GM23338 (cell line): ENCODE results near the gene VBP1. TPM values are rescaled to one million over a fixed set of nuclear protein-coding genes. Genes with fewer than 3 reads are reported as not detected.

Experiments used
- ATAC-seq: fragments of 200-7000 bp; cut with Tn5 transposase; 3 replicates; pipeline ENCODE4 v1.9.1; 2020
- DNase-seq: peaks from one replicate; pipeline ENCODE4 v3.0.0-alpha.2; 2015; ENCODE audit warnings: low spot score
- H2AFZ ChIP-seq: fragments of 200-600 bp; sonication (generic); 2 replicates; pipeline ENCODE4 v1.8.0; 2016; ENCODE audit warnings: antibody characterized with exemption, mild to moderate bottlenecking, moderate library complexity
- H3F3A ChIP-seq: fragments of 200-600 bp; sonication (generic); replicated peaks from 2 replicates; pipeline ENCODE4 v1.8.0; 2017; ENCODE audit warnings: antibody characterized with exemption, mixed run types, low read depth
- H3K27ac ChIP-seq: fragments of 200-600 bp; sonication (generic); 2 replicates; pipeline ENCODE4 v1.6.1; 2016; ENCODE audit warnings: low read depth
- H3K27me3 ChIP-seq: fragments of 200-600 bp; sonication (generic); 2 replicates; pipeline ENCODE4 v1.8.0; 2016; ENCODE audit warnings: mild to moderate bottlenecking, mixed run types, moderate library complexity; ENCODE audit not compliant: insufficient read depth
- H3K36me3 ChIP-seq: fragments of 200-600 bp; sonication (generic); 2 replicates; pipeline ENCODE4 v1.8.0; 2016; ENCODE audit warnings: mild to moderate bottlenecking; ENCODE audit not compliant: insufficient read depth
- H3K4me1 ChIP-seq: fragments of 200-600 bp; sonication (generic); 2 replicates; pipeline ENCODE4 v1.8.0; 2016; ENCODE audit warnings: mild to moderate bottlenecking, moderate library complexity; ENCODE audit not compliant: insufficient read depth
- H3K4me2 ChIP-seq: fragments of 200-600 bp; sonication (generic); 2 replicates; pipeline ENCODE4 v1.7.1; 2017; ENCODE audit warnings: mixed run types
- H3K4me3 ChIP-seq: fragments of 200-600 bp; sonication (generic); 2 replicates; pipeline ENCODE4 v1.6.1; 2016; ENCODE audit warnings: mixed run types
- H3K79me2 ChIP-seq: fragments of 200-600 bp; sonication (generic); replicated peaks from 2 replicates; pipeline ENCODE4 v1.8.0; 2017; ENCODE audit warnings: mild to moderate bottlenecking; ENCODE audit not compliant: insufficient read depth
- H3K9me2 ChIP-seq: fragments of 200-600 bp; sonication (generic); 2 replicates; pipeline ENCODE4 v1.8.0; 2017; ENCODE audit not compliant: insufficient read depth
- H4K20me1 ChIP-seq: fragments of 200-600 bp; sonication (generic); replicated peaks from 2 replicates; pipeline ENCODE4 v1.8.0; 2017; ENCODE audit warnings: mild to moderate bottlenecking; ENCODE audit not compliant: insufficient read depth
- H3K27ac Mint-ChIP-seq: 2 replicates; pipeline ENCODE4 v1.8.0; 2020; ENCODE audit warnings: inconsistent platforms, mild to moderate bottlenecking, moderate library complexity, mixed read lengths
- H3K27me3 Mint-ChIP-seq: 3 replicates; pipeline ENCODE4 v1.8.0; 2022; ENCODE audit warnings: low read depth, mild to moderate bottlenecking, moderate library complexity, mixed read lengths, inconsistent platforms; ENCODE audit not compliant: insufficient read depth, poor library complexity
- H3K36me3 Mint-ChIP-seq: 3 replicates; pipeline ENCODE4 v1.8.0; 2021; ENCODE audit warnings: low read depth, mild to moderate bottlenecking, inconsistent platforms, moderate library complexity, mixed read lengths
- H3K4me1 Mint-ChIP-seq: 3 replicates; pipeline ENCODE4 v1.8.0; 2020; ENCODE audit warnings: mild to moderate bottlenecking, inconsistent platforms, mixed read lengths
- H3K4me3 Mint-ChIP-seq: 3 replicates; pipeline ENCODE4 v1.8.0; 2021; ENCODE audit warnings: moderate library complexity, mild to moderate bottlenecking, inconsistent platforms, mixed read lengths
- H3K9me3 Mint-ChIP-seq: 3 replicates; pipeline ENCODE4 v1.8.0; 2020; ENCODE audit warnings: moderate library complexity, mild to moderate bottlenecking, inconsistent platforms, mixed read lengths
- CREB1 ChIP-seq: fragments of 250-450 bp; sonication (Bioruptor Pico); IDR thresholded peaks from 2 replicates; pipeline ENCODE4 v1.5.0; 2020; ENCODE audit warnings: low read depth, mild to moderate bottlenecking, moderate library complexity
- CTCF ChIP-seq, 2 experiments: fragments of 200-600 bp in 1 of 2; sonication (generic) in 1 of 2; conservative IDR thresholded peaks; 2 replicates each; pipeline versions ENCODE4 v1.5.1 to v1.6.1; 2016 to 2017; ENCODE audit warnings: antibody characterized with exemption in 2 of 2, low read depth in 2 of 2, mild to moderate bottlenecking in 2 of 2, moderate library complexity in 1 of 2
- ETS1 ChIP-seq: IDR thresholded peaks from 2 replicates; pipeline ENCODE4 v1.6.1; 2016; ENCODE audit warnings: antibody characterized with exemption
- EZH2 ChIP-seq: fragments of 200-600 bp; sonication (generic); IDR thresholded peaks from one replicate; pipeline ENCODE4 v1.8.0; 2017; ENCODE audit warnings: antibody characterized with exemption, mild to moderate bottlenecking, low read depth; ENCODE audit not compliant: unreplicated experiment
- EZH2phosphoT487 ChIP-seq: fragments of 200-600 bp; sonication (generic); IDR thresholded peaks from one replicate; pipeline ENCODE4 v1.8.1; 2018; ENCODE audit warnings: antibody characterized with exemption; ENCODE audit not compliant: unreplicated experiment
- JUNB ChIP-seq: IDR thresholded peaks from one replicate; pipeline ENCODE4 v1.6.1; 2016; ENCODE audit warnings: antibody characterized with exemption; ENCODE audit not compliant: unreplicated experiment
- NANOG ChIP-seq: IDR thresholded peaks from 2 replicates; pipeline ENCODE4 v1.6.1; 2016; ENCODE audit warnings: antibody characterized with exemption, borderline replicate concordance
- POLR2AphosphoS5 ChIP-seq: IDR thresholded peaks from 2 replicates; pipeline ENCODE4 v1.6.1; 2016; ENCODE audit warnings: antibody characterized with exemption, low read depth
- REST ChIP-seq: IDR thresholded peaks from one replicate; pipeline ENCODE4 v1.6.1; 2018; ENCODE audit warnings: antibody characterized with exemption; ENCODE audit not compliant: unreplicated experiment
- STAT1 ChIP-seq: IDR thresholded peaks from one replicate; pipeline ENCODE4 v1.6.1; 2016; ENCODE audit warnings: antibody characterized with exemption; ENCODE audit not compliant: unreplicated experiment
- ZNF114 ChIP-seq: fragments of 250-450 bp; sonication (Bioruptor Pico); IDR thresholded peaks from 2 replicates; pipeline ENCODE4 v1.5.0; 2020; ENCODE audit warnings: mild to moderate bottlenecking, moderate library complexity
- ZNF331 ChIP-seq: fragments of 250-450 bp; sonication (Bioruptor Pico); IDR thresholded peaks from 2 replicates; pipeline ENCODE4 v1.5.0; 2020; ENCODE audit warnings: low read depth, mild to moderate bottlenecking, moderate library complexity
- ZNF462 ChIP-seq: fragments of 250-450 bp; sonication (Bioruptor Pico); IDR thresholded peaks from 2 replicates; pipeline ENCODE4 v1.5.0; 2020; ENCODE audit warnings: mild to moderate bottlenecking, moderate library complexity
- polyA plus RNA-seq: library from polyadenylated mRNA; unstranded; fragments of >200 nt; fragmentation: Nextera tagmentation; extraction: Ambion mirVana; gene quantifications from 2 replicates; pipeline ENCODE4 v1.2.1, GENCODE V29; 2016
- total RNA-seq: library from RNA; depleted of rRNA; stranded (reverse); fragments of >200 nt; shearing (Covaris generic); gene quantifications from 2 replicates; pipeline ENCODE4 v1.2.3, GENCODE V29; 2014

The VBP1 gene
- total and polyA plus RNA-seq, 2 experiments from 2014 or later = 62.5 to 84.4 TPM

- no peaks in the 10 kb centered on the region; the same call in 1 of the 2 replicates for H3K4me1 ChIP-seq
- H3F3A ChIP-seq = no peaks in the 10 kb centered on the region
- Mint-ChIP-seq H3K4me3 (no peak overlapping the region), H3K27me3 (peaks cover 1% of the 10 kb centered on the region), H3K36me3 (no peaks in the 10 kb centered on the region), H3K4me1 (peaks cover 3% of the 10 kb centered on the region; the same call in 2 of the 3 replicates), H3K9me3 (no peaks in the 10 kb centered on the region), H3K27ac (no peak overlapping the region)
- H3K4me3 ChIP-seq = no peak overlapping the region
- H3K4me2 ChIP-seq = no peak overlapping the region
- DNase-seq (no peak), ATAC-seq (no peak)
- H3K79me2 ChIP-seq = no peaks in the 10 kb centered on the region
- H3K27me3 ChIP-seq = no peaks in the 10 kb centered on the region
- H3K27ac ChIP-seq = no peak overlapping the region
- H3K36me3 ChIP-seq = no peaks in the 10 kb centered on the region
- H3K9me2 ChIP-seq = no peaks in the 10 kb centered on the region
- H2AFZ ChIP-seq = no peak overlapping the region
- no peaks in the 10 kb centered on the region for H4K20me1 ChIP-seq
- TF ChIP-seq NANOG (no peak), CTCF (conservative IDR thresholded peaks at IDR 0.05; ENCODE audit: low read depth in 2 of 2) (no peak), POLR2AphosphoS5 (no peak), REST (no peak), ZNF462 (CRISPR knock-in tag) (no peak), STAT1 (no peak), EZH2phosphoT487 (no peak), JUNB (no peak), ETS1 (no peak), ZNF331 (CRISPR knock-in tag) (no peak), ZNF114 (CRISPR knock-in tag) (no peak), EZH2 (no peak), CREB1 (CRISPR knock-in tag) (no peak)
Observed at GRCh38 chrX:155246748-155247147, 30.5 kb downstream of the VBP1 start.
